WTC11 (cell line): ENCODE measurements around the gene CCSER2. TPM values are rescaled to one million over a fixed set of nuclear protein-coding genes. Genes with fewer than 3 reads are reported as not detected.

ENCODE experiments used
- ATAC-seq: fragments of 200-7000 bp; cut with Tn5 transposase; 2 replicates; pipeline ENCODE4 v1.10.0; 2021; ENCODE audit warnings: mild to moderate bottlenecking, moderate library complexity
- CTCF ChIA-PET: fragments of 300-600 bp; sonication (Branson Sonifier 250); formaldehyde crosslinking; loops from one replicate; lab custom pipeline; 2021; ENCODE audit warnings: antibody characterized with exemption; lab: Charles Lee
- POLR2A ChIA-PET: fragments of 350-600 bp; sonication (Branson Sonifier 250); formaldehyde crosslinking; loops from one replicate; lab custom pipeline; 2021; ENCODE audit warnings: antibody characterized with exemption; lab: Charles Lee
- DNase-seq: peaks from one replicate; pipeline ENCODE4 v3.0.0; 2021; ENCODE audit warnings: low spot score
- H3K27ac Mint-ChIP-seq: 2 replicates; pipeline ENCODE4 v1.8.0; 2021; ENCODE audit warnings: mixed read lengths
- H3K27me3 Mint-ChIP-seq: 2 replicates; pipeline ENCODE4 v1.8.0; 2021; ENCODE audit warnings: low read depth, mild to moderate bottlenecking, moderate library complexity, mixed read lengths
- H3K36me3 Mint-ChIP-seq: 2 replicates; pipeline ENCODE4 v1.8.0; 2021; ENCODE audit warnings: mixed read lengths
- H3K4me1 Mint-ChIP-seq: 2 replicates; pipeline ENCODE4 v1.8.0; 2022; ENCODE audit warnings: mixed read lengths
- H3K4me3 Mint-ChIP-seq: 2 replicates; pipeline ENCODE4 v1.8.0; 2021; ENCODE audit warnings: mild to moderate bottlenecking, moderate library complexity, mixed read lengths
- H3K9me3 Mint-ChIP-seq: 2 replicates; pipeline ENCODE4 v1.8.0; 2021; ENCODE audit warnings: mixed read lengths
- EMX1 ChIP-seq: fragments of 250-450 bp; sonication (Bioruptor Pico); IDR thresholded peaks from 2 replicates; pipeline ENCODE4 v1.8.0; 2021; ENCODE audit warnings: mild to moderate bottlenecking
- FOXP1 ChIP-seq: sonication (generic); formaldehyde crosslinking; IDR thresholded peaks from 2 replicates; pipeline ENCODE4 v1.8.0; 2022; ENCODE audit warnings: missing genetic modification reagents, mild to moderate bottlenecking, moderate library complexity, borderline replicate concordance
- JAZF1 ChIP-seq: fragments of 250-450 bp; sonication (Bioruptor Pico); IDR thresholded peaks from 2 replicates; pipeline ENCODE4 v1.9.0; 2021; ENCODE audit warnings: moderate library complexity, mild to moderate bottlenecking, inconsistent platforms
- NFATC4 ChIP-seq: fragments of 250-450 bp; sonication (Bioruptor Pico); IDR thresholded peaks from 2 replicates; pipeline ENCODE4 v1.9.0; 2021; ENCODE audit warnings: mild to moderate bottlenecking
- NFE2L1 ChIP-seq: sonication (generic); formaldehyde crosslinking; IDR thresholded peaks from 2 replicates; pipeline ENCODE4 v1.8.1; 2023; ENCODE audit warnings: missing genetic modification reagents
- NR1H2 ChIP-seq: sonication (generic); formaldehyde crosslinking; IDR thresholded peaks from 2 replicates; pipeline ENCODE4 v1.9.0; 2021; ENCODE audit warnings: mild to moderate bottlenecking, moderate library complexity, missing genetic modification reagents
- RELA ChIP-seq: sonication (generic); formaldehyde crosslinking; IDR thresholded peaks from 2 replicates; pipeline ENCODE4 v1.8.1; 2022; ENCODE audit warnings: missing genetic modification reagents, mild to moderate bottlenecking, borderline replicate concordance
- ZBTB21 ChIP-seq: sonication (generic); formaldehyde crosslinking; IDR thresholded peaks from 2 replicates; pipeline ENCODE4 v1.8.1; 2023; ENCODE audit warnings: mild to moderate bottlenecking, missing genetic modification reagents, borderline replicate concordance
- ZBTB43 ChIP-seq: sonication (generic); formaldehyde crosslinking; IDR thresholded peaks from 2 replicates; pipeline ENCODE4 v1.8.1; 2023; ENCODE audit warnings: mild to moderate bottlenecking, missing genetic modification reagents
- ZNF138 ChIP-seq: sonication (generic); formaldehyde crosslinking; conservative IDR thresholded peaks from 2 replicates; pipeline ENCODE4 v1.8.1; 2022; ENCODE audit warnings: mild to moderate bottlenecking, moderate library complexity, missing genetic modification reagents
- ZNF512 ChIP-seq: sonication (generic); formaldehyde crosslinking; IDR thresholded peaks from 2 replicates; pipeline ENCODE4 v1.8.1; 2022; ENCODE audit warnings: missing genetic modification reagents, borderline replicate concordance
- ZNF671 ChIP-seq: fragments of 250-450 bp; sonication (Bioruptor Pico); IDR thresholded peaks from 2 replicates; pipeline ENCODE4 v1.8.0; 2021; ENCODE audit warnings: mild to moderate bottlenecking
- total RNA-seq: library from RNA; stranded (reverse); gene quantifications from 3 replicates; pipeline ENCODE4 v1.2.3, GENCODE V29; 2021
- TF ChIP-seq, protein P1 (sequence below): sonication (generic); formaldehyde crosslinking; IDR thresholded peaks from 2 replicates; pipeline ENCODE4 v1.8.0; 2022; ENCODE audit warnings: mild to moderate bottlenecking, missing genetic modification reagents
- TF ChIP-seq, protein P2 (sequence below): sonication (generic); formaldehyde crosslinking; IDR thresholded peaks from 2 replicates; pipeline ENCODE4 v1.8.1; 2023; ENCODE audit warnings: mild to moderate bottlenecking, missing genetic modification reagents, moderate library complexity
- TF ChIP-seq, protein P3 (sequence below): fragments of 250-450 bp; sonication (Bioruptor Pico); IDR thresholded peaks from 2 replicates; pipeline ENCODE4 v1.9.0; 2021; ENCODE audit warnings: moderate library complexity, mild to moderate bottlenecking, inconsistent platforms, borderline replicate concordance
- TF ChIP-seq, protein P4 (sequence below): sonication (generic); formaldehyde crosslinking; IDR thresholded peaks from 2 replicates; pipeline ENCODE4 v1.8.1; 2022; ENCODE audit warnings: mild to moderate bottlenecking, missing genetic modification reagents, moderate library complexity, borderline replicate concordance
- TF ChIP-seq, protein P5 (sequence below): sonication (generic); formaldehyde crosslinking; conservative IDR thresholded peaks from 2 replicates; pipeline ENCODE4 v1.8.1; 2023; ENCODE audit warnings: mild to moderate bottlenecking, low read depth, missing genetic modification reagents, moderate library complexity
- TF ChIP-seq, protein P6 (sequence below): fragments of 250-450 bp; sonication (Bioruptor Pico); IDR thresholded peaks from 2 replicates; pipeline ENCODE4 v1.9.0; 2021; ENCODE audit warnings: mild to moderate bottlenecking, borderline replicate concordance

Gene CCSER2
- total RNA-seq, 1 experiment from 2014 or later: 30.6 TPM

DNA sequence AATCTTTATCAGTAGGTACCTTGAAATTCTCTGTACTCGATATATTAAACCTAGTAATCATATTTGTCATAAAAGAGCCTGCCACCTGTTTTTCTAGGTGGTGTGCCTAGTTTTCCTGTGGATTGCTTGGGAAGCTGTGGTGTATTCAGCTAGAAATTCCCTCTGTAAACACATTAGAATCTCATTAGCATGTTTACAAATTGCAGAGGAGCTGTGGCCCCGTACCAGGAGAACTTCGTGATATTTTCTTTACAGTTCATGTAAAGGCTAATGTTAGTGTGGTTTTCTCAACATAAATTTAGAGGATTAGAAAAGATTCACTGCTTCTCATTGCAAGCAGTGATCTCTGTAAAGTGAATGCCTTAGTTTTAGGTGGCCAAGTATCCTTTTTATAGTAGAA is 144.7 kb downstream of the CCSER2 start (continued):
- TF ChIP-seq, protein P1, sequence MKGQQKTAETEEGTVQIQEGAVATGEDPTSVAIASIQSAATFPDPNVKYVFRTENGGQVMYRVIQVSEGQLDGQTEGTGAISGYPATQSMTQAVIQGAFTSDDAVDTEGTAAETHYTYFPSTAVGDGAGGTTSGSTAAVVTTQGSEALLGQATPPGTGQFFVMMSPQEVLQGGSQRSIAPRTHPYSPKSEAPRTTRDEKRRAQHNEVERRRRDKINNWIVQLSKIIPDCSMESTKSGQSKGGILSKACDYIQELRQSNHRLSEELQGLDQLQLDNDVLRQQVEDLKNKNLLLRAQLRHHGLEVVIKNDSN: no peak
- no peak for TF ChIP-seq JAZF1
- TF ChIP-seq RELA (CRISPR knock-in tag): no peak
- TF ChIP-seq ZNF671 (CRISPR knock-in tag): no peak
- no peak for TF ChIP-seq ZNF512 (CRISPR knock-in tag)

DNA sequence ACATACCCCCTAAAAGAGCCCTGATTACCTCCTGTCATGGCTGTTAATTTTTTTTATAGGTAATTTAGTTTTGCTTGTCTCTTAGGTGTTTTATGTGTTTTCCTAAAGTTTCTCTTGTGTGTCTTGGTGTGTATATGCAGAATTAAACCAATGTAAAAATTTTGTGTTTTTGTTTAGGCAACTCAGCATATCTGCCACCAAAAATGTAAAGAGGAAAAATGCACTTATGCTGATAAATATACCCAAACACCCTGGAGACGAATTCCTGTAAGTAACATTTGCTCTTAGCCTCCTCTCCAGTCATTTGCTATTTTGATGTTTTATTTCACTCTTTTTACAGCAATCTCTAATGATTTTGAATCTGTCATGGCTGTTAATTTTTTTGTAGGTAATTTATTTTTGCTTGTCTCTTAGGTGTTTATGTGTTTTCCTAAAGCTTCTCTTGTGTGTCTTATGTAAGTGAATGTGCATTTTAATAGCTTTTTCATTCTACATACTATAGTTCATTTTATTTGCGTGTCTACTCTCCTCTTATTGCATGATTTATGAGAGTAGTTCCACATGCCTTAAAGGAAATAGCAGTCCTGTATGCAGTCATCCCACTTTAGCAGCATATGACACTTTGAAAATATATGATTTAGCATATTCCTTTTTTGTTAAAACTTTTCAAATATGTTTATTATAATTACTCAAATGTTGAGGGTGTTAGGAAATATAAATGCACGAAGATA is 149.2 kb downstream of the CCSER2 start:
- H3K9me3 Mint-ChIP-seq: no peaks in the 10 kb centered on the region
- TF ChIP-seq, protein P2, sequence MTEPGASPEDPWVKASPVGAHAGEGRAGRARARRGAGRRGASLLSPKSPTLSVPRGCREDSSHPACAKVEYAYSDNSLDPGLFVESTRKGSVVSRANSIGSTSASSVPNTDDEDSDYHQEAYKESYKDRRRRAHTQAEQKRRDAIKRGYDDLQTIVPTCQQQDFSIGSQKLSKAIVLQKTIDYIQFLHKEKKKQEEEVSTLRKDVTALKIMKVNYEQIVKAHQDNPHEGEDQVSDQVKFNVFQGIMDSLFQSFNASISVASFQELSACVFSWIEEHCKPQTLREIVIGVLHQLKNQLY: no peak
- no peak for TF ChIP-seq EMX1 (CRISPR knock-in tag)
- no peak for TF ChIP-seq FOXP1 (CRISPR knock-in tag)
- H3K4me3 Mint-ChIP-seq: no peak overlapping the region
- no peak overlapping the region for H3K27ac Mint-ChIP-seq
- ChIA-PET POLR2A (no interaction called here), CTCF (no interaction called here)
- H3K36me3 Mint-ChIP-seq: no peaks in the 10 kb centered on the region
- no peak for ATAC-seq
- no peaks in the 10 kb centered on the region for H3K27me3 Mint-ChIP-seq
- no peaks in the 10 kb centered on the region for H3K4me1 Mint-ChIP-seq
- DNase-seq: no peak

DNA sequence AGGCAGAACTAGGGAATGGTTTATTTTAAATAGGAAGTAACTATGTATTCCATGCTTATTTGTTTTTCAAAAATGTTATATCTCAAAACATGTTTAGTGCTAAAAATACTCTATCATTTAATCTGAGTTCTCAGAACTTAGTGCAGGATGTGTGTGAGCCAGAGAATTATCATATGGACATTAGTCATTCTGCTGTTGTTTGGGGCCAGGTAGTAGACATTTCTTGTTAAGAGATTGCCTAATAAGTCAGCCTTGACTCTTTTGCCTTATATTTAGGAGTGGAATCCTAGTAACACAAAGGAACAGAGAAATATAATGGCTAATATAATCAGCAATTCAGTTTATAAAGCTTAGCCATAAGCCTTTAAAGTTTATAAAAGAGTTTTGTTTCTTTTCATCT is 149.8 kb downstream of the CCSER2 start:
- ATAC-seq (no peak), DNase-seq (no peak)
- Mint-ChIP-seq H3K27me3 (no peaks in the 10 kb centered on the region), H3K36me3 (no peaks in the 10 kb centered on the region), H3K27ac (no peak overlapping the region), H3K4me1 (no peaks in the 10 kb centered on the region), H3K4me3 (no peak overlapping the region), H3K9me3 (no peaks in the 10 kb centered on the region)
- ChIA-PET POLR2A (no interaction called here), CTCF (interaction anchor here (1.0 kb wide), 1 partner anchor 71 kb away, joined by 3 read pairs; no protein-coding TSS in a partner anchor)
- TF ChIP-seq, protein P3, sequence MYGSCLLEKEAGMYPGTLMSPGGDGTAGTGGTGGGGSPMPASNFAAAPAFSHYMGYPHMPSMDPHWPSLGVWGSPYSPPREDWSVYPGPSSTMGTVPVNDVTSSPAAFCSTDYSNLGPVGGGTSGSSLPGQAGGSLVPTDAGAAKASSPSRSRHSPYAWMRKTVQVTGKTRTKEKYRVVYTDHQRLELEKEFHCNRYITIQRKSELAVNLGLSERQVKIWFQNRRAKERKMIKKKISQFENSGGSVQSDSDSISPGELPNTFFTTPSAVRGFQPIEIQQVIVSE (CRISPR knock-in tag): no peak
- TF ChIP-seq ZBTB21 (CRISPR knock-in tag): no peak
- TF ChIP-seq, protein P4, sequence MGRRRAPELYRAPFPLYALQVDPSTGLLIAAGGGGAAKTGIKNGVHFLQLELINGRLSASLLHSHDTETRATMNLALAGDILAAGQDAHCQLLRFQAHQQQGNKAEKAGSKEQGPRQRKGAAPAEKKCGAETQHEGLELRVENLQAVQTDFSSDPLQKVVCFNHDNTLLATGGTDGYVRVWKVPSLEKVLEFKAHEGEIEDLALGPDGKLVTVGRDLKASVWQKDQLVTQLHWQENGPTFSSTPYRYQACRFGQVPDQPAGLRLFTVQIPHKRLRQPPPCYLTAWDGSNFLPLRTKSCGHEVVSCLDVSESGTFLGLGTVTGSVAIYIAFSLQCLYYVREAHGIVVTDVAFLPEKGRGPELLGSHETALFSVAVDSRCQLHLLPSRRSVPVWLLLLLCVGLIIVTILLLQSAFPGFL (CRISPR knock-in tag): no peak
- TF ChIP-seq ZBTB43: no peak
- no peak for TF ChIP-seq NFE2L1 (CRISPR knock-in tag)
- TF ChIP-seq, protein P5, sequence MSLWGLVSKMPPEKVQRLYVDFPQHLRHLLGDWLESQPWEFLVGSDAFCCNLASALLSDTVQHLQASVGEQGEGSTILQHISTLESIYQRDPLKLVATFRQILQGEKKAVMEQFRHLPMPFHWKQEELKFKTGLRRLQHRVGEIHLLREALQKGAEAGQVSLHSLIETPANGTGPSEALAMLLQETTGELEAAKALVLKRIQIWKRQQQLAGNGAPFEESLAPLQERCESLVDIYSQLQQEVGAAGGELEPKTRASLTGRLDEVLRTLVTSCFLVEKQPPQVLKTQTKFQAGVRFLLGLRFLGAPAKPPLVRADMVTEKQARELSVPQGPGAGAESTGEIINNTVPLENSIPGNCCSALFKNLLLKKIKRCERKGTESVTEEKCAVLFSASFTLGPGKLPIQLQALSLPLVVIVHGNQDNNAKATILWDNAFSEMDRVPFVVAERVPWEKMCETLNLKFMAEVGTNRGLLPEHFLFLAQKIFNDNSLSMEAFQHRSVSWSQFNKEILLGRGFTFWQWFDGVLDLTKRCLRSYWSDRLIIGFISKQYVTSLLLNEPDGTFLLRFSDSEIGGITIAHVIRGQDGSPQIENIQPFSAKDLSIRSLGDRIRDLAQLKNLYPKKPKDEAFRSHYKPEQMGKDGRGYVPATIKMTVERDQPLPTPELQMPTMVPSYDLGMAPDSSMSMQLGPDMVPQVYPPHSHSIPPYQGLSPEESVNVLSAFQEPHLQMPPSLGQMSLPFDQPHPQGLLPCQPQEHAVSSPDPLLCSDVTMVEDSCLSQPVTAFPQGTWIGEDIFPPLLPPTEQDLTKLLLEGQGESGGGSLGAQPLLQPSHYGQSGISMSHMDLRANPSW: no peak
- no peak for TF ChIP-seq JAZF1
- no peak for TF ChIP-seq NFATC4 (CRISPR knock-in tag)
- no peak for TF ChIP-seq ZNF138 (CRISPR knock-in tag)
- TF ChIP-seq, protein P6, sequence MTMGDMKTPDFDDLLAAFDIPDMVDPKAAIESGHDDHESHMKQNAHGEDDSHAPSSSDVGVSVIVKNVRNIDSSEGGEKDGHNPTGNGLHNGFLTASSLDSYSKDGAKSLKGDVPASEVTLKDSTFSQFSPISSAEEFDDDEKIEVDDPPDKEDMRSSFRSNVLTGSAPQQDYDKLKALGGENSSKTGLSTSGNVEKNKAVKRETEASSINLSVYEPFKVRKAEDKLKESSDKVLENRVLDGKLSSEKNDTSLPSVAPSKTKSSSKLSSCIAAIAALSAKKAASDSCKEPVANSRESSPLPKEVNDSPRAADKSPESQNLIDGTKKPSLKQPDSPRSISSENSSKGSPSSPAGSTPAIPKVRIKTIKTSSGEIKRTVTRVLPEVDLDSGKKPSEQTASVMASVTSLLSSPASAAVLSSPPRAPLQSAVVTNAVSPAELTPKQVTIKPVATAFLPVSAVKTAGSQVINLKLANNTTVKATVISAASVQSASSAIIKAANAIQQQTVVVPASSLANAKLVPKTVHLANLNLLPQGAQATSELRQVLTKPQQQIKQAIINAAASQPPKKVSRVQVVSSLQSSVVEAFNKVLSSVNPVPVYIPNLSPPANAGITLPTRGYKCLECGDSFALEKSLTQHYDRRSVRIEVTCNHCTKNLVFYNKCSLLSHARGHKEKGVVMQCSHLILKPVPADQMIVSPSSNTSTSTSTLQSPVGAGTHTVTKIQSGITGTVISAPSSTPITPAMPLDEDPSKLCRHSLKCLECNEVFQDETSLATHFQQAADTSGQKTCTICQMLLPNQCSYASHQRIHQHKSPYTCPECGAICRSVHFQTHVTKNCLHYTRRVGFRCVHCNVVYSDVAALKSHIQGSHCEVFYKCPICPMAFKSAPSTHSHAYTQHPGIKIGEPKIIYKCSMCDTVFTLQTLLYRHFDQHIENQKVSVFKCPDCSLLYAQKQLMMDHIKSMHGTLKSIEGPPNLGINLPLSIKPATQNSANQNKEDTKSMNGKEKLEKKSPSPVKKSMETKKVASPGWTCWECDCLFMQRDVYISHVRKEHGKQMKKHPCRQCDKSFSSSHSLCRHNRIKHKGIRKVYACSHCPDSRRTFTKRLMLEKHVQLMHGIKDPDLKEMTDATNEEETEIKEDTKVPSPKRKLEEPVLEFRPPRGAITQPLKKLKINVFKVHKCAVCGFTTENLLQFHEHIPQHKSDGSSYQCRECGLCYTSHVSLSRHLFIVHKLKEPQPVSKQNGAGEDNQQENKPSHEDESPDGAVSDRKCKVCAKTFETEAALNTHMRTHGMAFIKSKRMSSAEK (CRISPR knock-in tag): no peak
- no peak for TF ChIP-seq NR1H2 (CRISPR knock-in tag)
